Liver (tissue), 9 donors: ENCODE measurements around the gene FN3K. TPM values are rescaled to one million over a fixed set of nuclear protein-coding genes. Genes with fewer than 3 reads are reported as not detected.

Experiments used
- DNase-seq: peaks from one replicate; pipeline ENCODE4 v3.0.0-alpha.2; 2017; ENCODE audit warnings: low spot score
- H3K27ac ChIP-seq, 2 donors: one replicate each; pipeline ENCODE4 v1.7.0; 2013; ENCODE audit warnings: inconsistent platforms in 2 of 2, low read length in 2 of 2, control low read depth in 1 of 2, low read depth in 1 of 2, mild to moderate bottlenecking in 1 of 2
- H3K27me3 ChIP-seq, 4 donors: one replicate each; pipeline versions ENCODE4 v1.6.1 to v1.7.0; 2013; ENCODE audit warnings: low read length in 3 of 4, inconsistent platforms in 1 of 4, mild to moderate bottlenecking in 1 of 4, moderate library complexity in 1 of 4; ENCODE audit not compliant: control insufficient read depth in 4 of 4, insufficient read depth in 4 of 4
- H3K36me3 ChIP-seq, 4 donors: one replicate each; pipeline versions ENCODE4 v1.6.1 to v1.7.0; 2013; ENCODE audit warnings: low read length in 3 of 4, mild to moderate bottlenecking in 3 of 4, low read depth in 1 of 4, moderate library complexity in 1 of 4; ENCODE audit not compliant: control insufficient read depth in 4 of 4, insufficient read depth in 3 of 4
- H3K4me1 ChIP-seq, 4 donors: one replicate each; pipeline versions ENCODE4 v1.6.1 to v1.7.0; 2013; ENCODE audit warnings: low read length in 3 of 4, mild to moderate bottlenecking in 3 of 4, moderate library complexity in 1 of 4; ENCODE audit not compliant: control insufficient read depth in 4 of 4, insufficient read depth in 4 of 4
- H3K4me3 ChIP-seq, 3 donors: one replicate each; pipeline versions ENCODE4 v1.6.1 to v1.7.0; 2013; ENCODE audit warnings: low read length in 3 of 3, control low read depth in 1 of 3, low read depth in 1 of 3, mild to moderate bottlenecking in 1 of 3
- H3K9ac ChIP-seq, 2 donors: one replicate each; pipeline ENCODE4 v1.7.0; 2013; ENCODE audit warnings: low read length in 2 of 2, mild to moderate bottlenecking in 2 of 2, moderate library complexity in 2 of 2, control low read depth in 1 of 2, low read depth in 1 of 2
- H3K9me3 ChIP-seq, 4 donors: one replicate each; pipeline versions ENCODE4 v1.6.1 to v1.7.0; 2013; ENCODE audit warnings: low read length in 3 of 4; ENCODE audit not compliant: control insufficient read depth in 4 of 4
- GABPA ChIP-seq, 2 donors: IDR thresholded peaks in 1 of 2; conservative IDR thresholded peaks in 1 of 2; 2 replicates each; pipeline ENCODE4 v1.6.1; 2016; ENCODE audit warnings: antibody characterized with exemption in 2 of 2, mild to moderate bottlenecking in 1 of 2, moderate library complexity in 1 of 2
- HNF4G ChIP-seq: IDR thresholded peaks from 2 replicates; pipeline ENCODE4 v1.6.1; 2016; ENCODE audit warnings: antibody characterized with exemption
- RAD21 ChIP-seq, 2 donors: IDR thresholded peaks; 2 replicates each; pipeline ENCODE4 v1.6.1; 2016; ENCODE audit warnings: antibody characterized with exemption in 2 of 2, mild to moderate bottlenecking in 2 of 2
- SP1 ChIP-seq: IDR thresholded peaks from 2 replicates; pipeline ENCODE4 v1.6.1; 2018; ENCODE audit warnings: antibody characterized with exemption, mild to moderate bottlenecking
- WGBS: extraction: QIAGEN DNeasy Blood & Tissue Kit; methylation state at CpG from one replicate; pipeline ENCODE4 v1.1.7; 2013; 5-methylcytosine and 5-hydroxymethylcytosine counted together
- polyA plus RNA-seq, 2 donors: library from polyadenylated mRNA; stranded (reverse) in 1 of 2; unstranded in 1 of 2; fragments of 200-250 nt in 1 of 2; fragments of >200 nt in 1 of 2; fragmentation: Nextera tagmentation in 1 of 2; extraction: Ambion mirVana in 1 of 2; gene quantifications; one replicate each; pipeline versions ENCODE4 v1.2.1 to v1.2.3, GENCODE V29; 2013 to 2015
- total RNA-seq, 2 donors: library from RNA; depleted of rRNA; stranded (reverse); fragments of >200 nt; gene quantifications; one replicate each; pipeline ENCODE4 v1.2.3, GENCODE V29; 2014
- TF ChIP-seq, protein P1 (sequence below): IDR thresholded peaks from 2 replicates; pipeline ENCODE4 v1.6.1; 2016; ENCODE audit warnings: antibody characterized with exemption, mild to moderate bottlenecking
- TF ChIP-seq, protein P2 (sequence below): fragments of 150-350 bp; IDR thresholded peaks from 2 replicates; pipeline ENCODE4 v1.5.1; 2017; ENCODE audit warnings: improper control_type of control experiment, low read depth, low read length; ENCODE audit not compliant: missing input control
- TF ChIP-seq, protein P3 (sequence below): IDR thresholded peaks from 2 replicates; pipeline ENCODE4 v1.6.1; 2016; ENCODE audit warnings: antibody characterized with exemption
- donor health status: healthy.
- donor health status: healthy.
- donor health status: healthy.
- donor health status: healthy.
- donor health status: healthy.

FN3K gene
- total and polyA plus RNA-seq, 4 donors, result 18.4 to 28.7 (median 22.9) TPM

DNA sequence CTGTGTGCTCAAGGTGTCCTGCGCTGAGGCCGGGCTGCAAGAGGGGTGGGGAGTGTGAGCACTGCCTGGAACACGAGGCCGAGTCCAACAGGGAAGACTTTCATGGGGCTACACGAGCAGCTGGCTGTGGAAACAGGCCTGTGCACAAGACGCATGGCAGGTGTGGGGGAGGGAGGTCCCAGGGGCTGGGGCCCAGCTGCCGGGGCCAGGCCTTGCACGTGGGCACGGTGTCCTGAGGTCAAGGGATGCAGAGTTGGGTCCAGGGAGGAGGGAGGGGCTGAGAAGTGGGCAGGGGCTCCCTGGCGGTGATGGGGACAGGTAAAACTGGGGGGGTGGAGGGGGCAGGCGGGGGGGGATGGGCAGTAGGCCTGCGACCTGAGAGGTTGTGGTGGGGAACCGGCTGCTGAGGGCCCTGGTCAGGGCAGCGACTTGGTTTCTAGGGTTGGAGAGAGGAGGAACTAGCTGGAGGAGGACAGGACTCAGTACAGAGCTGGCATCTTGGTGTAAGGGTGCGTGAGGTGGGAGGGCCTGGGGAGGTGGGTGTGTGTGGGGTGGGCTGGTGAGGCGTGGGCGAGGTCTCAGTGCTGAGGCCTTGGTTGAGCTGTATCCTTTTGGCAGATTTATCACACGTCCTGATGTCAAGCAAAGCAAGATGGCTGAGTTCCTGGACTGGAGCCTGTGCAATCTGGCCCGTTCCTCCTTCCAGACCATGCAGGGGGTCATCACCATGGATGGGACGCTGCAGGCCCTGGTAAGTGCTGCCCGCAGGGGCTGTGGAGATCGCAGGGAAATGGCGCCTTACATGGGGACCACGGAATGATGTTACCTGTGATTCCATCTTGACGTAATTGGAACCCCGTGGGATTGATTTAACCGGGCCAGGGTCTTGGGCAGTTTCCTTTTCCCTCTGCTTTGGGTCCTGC, 45.8 kb downstream of the FN3K start:
- Histone ChIP-seq H3K4me3 (no peak overlapping the region), H3K27me3 (no peaks in the 10 kb centered on the region), H3K9me3 (no peaks in the 10 kb centered on the region), H3K9ac (no peak overlapping the region), H3K4me1 (no peaks in the 10 kb centered on the region), H3K36me3 (peaks cover 2 to 9% (median 5%) of the 10 kb centered on the region in 4 donors), H3K27ac (no peak overlapping the region)
- WGBS, result 88% methylated on average over 27 of the region's 27 CpGs
- DNase-seq, result no peak
- TF ChIP-seq, protein P1, sequence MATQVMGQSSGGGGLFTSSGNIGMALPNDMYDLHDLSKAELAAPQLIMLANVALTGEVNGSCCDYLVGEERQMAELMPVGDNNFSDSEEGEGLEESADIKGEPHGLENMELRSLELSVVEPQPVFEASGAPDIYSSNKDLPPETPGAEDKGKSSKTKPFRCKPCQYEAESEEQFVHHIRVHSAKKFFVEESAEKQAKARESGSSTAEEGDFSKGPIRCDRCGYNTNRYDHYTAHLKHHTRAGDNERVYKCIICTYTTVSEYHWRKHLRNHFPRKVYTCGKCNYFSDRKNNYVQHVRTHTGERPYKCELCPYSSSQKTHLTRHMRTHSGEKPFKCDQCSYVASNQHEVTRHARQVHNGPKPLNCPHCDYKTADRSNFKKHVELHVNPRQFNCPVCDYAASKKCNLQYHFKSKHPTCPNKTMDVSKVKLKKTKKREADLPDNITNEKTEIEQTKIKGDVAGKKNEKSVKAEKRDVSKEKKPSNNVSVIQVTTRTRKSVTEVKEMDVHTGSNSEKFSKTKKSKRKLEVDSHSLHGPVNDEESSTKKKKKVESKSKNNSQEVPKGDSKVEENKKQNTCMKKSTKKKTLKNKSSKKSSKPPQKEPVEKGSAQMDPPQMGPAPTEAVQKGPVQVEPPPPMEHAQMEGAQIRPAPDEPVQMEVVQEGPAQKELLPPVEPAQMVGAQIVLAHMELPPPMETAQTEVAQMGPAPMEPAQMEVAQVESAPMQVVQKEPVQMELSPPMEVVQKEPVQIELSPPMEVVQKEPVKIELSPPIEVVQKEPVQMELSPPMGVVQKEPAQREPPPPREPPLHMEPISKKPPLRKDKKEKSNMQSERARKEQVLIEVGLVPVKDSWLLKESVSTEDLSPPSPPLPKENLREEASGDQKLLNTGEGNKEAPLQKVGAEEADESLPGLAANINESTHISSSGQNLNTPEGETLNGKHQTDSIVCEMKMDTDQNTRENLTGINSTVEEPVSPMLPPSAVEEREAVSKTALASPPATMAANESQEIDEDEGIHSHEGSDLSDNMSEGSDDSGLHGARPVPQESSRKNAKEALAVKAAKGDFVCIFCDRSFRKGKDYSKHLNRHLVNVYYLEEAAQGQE, result no peak

DNA sequence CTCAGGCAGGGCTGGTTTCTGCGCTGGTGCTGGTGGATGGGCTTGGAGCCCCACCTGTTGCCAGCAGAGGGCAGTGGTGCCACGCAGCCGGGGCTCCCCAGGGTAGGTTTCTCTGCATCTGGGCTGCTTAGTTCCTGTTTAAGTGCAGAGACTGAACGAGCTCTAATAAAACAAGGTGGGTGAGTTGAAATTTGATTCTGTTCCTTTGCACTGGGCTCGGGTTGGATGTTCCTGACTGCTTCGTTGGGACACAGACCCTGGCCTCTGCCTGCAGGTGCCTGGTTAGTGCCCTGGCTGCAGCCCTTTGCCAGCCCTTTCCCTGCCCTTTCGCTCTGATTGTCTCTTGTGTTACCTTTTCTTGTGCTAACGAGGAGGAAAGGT, 46.5 kb downstream of the FN3K start:
- no peak overlapping the region for H3K9ac ChIP-seq
- no peak overlapping the region for H3K4me3 ChIP-seq
- DNase-seq, result peak; percentile 84
- H3K27me3 ChIP-seq, result no peaks in the 10 kb centered on the region
- TF ChIP-seq GABPA (IDR thresholded peaks at IDR 0.05 in 1 of 2, conservative IDR thresholded peaks at IDR 0.05 in 1 of 2), result no peak
- TF ChIP-seq HNF4G, result no peak
- TF ChIP-seq SP1, result no peak
- TF ChIP-seq, protein P2, sequence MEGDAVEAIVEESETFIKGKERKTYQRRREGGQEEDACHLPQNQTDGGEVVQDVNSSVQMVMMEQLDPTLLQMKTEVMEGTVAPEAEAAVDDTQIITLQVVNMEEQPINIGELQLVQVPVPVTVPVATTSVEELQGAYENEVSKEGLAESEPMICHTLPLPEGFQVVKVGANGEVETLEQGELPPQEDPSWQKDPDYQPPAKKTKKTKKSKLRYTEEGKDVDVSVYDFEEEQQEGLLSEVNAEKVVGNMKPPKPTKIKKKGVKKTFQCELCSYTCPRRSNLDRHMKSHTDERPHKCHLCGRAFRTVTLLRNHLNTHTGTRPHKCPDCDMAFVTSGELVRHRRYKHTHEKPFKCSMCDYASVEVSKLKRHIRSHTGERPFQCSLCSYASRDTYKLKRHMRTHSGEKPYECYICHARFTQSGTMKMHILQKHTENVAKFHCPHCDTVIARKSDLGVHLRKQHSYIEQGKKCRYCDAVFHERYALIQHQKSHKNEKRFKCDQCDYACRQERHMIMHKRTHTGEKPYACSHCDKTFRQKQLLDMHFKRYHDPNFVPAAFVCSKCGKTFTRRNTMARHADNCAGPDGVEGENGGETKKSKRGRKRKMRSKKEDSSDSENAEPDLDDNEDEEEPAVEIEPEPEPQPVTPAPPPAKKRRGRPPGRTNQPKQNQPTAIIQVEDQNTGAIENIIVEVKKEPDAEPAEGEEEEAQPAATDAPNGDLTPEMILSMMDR, result peak; percentile 96
- TF ChIP-seq, protein P3, sequence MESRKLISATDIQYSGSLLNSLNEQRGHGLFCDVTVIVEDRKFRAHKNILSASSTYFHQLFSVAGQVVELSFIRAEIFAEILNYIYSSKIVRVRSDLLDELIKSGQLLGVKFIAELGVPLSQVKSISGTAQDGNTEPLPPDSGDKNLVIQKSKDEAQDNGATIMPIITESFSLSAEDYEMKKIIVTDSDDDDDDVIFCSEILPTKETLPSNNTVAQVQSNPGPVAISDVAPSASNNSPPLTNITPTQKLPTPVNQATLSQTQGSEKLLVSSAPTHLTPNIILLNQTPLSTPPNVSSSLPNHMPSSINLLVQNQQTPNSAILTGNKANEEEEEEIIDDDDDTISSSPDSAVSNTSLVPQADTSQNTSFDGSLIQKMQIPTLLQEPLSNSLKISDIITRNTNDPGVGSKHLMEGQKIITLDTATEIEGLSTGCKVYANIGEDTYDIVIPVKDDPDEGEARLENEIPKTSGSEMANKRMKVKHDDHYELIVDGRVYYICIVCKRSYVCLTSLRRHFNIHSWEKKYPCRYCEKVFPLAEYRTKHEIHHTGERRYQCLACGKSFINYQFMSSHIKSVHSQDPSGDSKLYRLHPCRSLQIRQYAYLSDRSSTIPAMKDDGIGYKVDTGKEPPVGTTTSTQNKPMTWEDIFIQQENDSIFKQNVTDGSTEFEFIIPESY, result no peak
- TF ChIP-seq RAD21 (IDR thresholded peaks at IDR 0.05), result peak; percentile 97 to 99
- H3K4me1 ChIP-seq, result no peaks in the 10 kb centered on the region
- no peaks in the 10 kb centered on the region for H3K9me3 ChIP-seq
- WGBS, result 32% methylated on average over 8 of the region's 8 CpGs
- H3K27ac ChIP-seq, result no peak overlapping the region
- peaks cover 0 to 9% (median 5%) of the 10 kb centered on the region in 4 donors for H3K36me3 ChIP-seq
